HG02678 (cell line): ENCODE measurements around the gene GALNT7.

Experiments
- ATAC-seq: cut with Tn5 transposase; IDR thresholded peaks from one replicate; pipeline ENCODE4 v1.9.1; 2021; ENCODE audit warnings: mild to moderate bottlenecking, moderate library complexity; ENCODE audit not compliant: unreplicated experiment

Gene GALNT7

GRCh38 chr4:173334891-173335752, 166.5 kb downstream of the GALNT7 start:
- peak; percentile 24 for ATAC-seq

GRCh38 chr4:173337463-173337862, 168.9 kb downstream of the GALNT7 start:
- ATAC-seq, result no peak

GRCh38 chr4:173343832-173344397, 175.3 kb downstream of the GALNT7 start:
- no peak for ATAC-seq

GRCh38 chr4:173345648-173346047, 177.0 kb downstream of the GALNT7 start:
- no peak for ATAC-seq

DNA sequence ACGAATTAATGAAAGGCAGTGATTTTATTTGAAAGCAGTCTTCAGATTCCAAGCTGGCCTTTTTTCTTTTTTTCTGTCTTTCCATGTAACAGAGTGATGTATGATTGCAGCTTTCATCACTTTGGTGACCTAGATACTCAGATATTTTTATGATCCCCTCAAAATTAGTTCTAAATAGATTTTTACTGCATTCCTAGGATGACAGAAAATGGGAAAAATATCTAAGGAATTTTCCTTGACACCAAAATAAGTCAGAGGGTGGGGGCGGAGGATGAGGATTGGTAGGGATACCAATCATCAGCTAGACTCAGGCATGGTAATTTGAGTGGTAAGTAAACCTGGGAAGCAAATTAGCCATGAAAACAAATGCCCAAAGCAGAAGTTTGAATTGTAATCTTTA, 177.5 kb downstream of the GALNT7 start:
- no peak for ATAC-seq

GRCh38 chr4:173347467-173347866, 178.9 kb downstream of the GALNT7 start:
- ATAC-seq, result no peak

GRCh38 chr4:173357939-173358338, 189.3 kb downstream of the GALNT7 start:
- ATAC-seq, result no peak

DNA sequence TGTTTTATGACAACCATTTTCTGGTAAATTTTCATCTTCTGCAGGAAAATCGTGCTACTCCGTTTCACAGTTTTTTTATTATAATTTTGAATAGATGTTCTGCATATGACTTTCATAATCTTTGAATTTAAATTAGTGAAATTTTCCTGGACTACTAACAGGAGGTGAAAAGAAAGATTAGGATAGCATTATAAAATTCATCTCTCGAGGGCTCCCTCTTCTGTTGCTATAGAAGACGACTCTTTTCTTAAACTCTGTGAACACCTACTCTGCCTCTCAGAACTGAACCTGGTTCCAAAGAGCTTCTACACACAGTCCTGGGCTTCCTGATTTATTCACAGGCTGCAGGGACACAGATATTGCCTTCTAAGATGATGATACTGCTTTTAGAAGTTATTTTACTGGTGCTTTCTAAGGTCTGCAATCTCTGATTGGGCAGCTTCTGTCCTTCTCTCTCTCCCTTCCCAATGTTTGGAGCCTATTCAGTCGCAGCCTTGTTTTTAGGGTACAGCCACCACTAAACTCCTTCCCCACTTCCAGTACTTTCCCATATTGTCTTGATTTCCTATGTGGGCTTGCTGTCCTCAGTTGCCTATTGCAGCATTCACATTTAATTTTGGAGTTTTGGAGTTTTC, 192.1 kb downstream of the GALNT7 start:
- ATAC-seq, result no peak

- ATAC-seq, result no peak
Measured at GRCh38 chr4:173362666-173363065, 194.1 kb downstream of the GALNT7 start.

- ATAC-seq, result no peak
Measured at GRCh38 chr4:173365359-173365996, 196.9 kb downstream of the GALNT7 start.

DNA sequence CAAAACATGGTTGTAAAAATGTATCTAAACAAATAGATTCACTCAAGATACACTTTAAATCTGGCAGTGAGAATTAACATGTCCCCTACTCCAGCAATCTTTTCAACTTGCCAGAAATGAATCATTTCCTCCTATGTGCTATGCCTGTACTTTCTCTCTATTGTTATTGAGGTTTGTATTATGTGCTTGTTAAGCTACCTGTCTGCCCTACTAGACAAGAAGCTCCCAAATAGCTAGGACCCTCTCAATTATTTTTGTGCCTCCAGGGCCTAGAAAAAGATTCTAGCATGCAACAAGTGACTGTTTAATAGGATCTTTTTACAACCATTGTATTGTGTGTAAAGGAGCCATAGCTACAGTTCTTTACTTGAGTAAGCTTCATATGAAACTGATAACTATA, 198.7 kb downstream of the GALNT7 start:
- no peak for ATAC-seq

DNA sequence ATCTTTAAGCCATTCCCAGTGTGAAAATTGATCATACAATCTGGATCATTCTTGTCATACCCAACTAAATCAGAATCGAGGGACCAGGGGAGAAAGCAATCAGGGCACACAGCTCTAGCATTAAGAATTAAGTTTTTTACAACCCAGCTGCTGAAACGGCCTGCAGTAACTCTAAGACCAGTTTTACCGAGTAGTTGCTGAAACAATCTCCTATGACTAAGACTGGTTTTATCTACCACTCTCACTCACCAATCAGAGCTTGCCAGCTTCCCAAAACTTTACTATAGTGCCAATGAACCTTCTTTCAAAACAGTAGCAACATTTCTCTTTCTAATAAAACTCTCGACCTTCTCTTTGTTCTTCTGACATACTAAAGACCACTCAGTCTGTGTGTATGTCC, 199.3 kb downstream of the GALNT7 start:
- ATAC-seq, result no peak

DNA sequence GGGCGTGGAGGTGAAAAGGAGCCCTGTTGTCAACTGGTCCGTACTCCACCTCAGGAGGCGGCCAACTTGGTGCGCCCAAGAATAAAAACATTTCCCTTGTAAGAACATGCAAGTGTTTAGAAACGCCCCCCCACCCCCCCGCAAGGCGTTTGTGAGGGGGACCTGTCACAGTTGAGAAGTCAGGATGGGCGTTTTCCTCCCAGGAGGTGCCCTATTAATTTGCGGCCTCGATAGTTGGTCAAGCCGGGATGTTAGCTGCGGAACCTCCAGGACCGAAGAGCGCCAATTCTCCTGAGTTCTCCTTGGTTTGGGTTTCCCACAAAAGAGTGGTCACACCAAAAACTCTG, 201.5 kb downstream of the GALNT7 start:
- ATAC-seq, result peak; percentile 2

DNA sequence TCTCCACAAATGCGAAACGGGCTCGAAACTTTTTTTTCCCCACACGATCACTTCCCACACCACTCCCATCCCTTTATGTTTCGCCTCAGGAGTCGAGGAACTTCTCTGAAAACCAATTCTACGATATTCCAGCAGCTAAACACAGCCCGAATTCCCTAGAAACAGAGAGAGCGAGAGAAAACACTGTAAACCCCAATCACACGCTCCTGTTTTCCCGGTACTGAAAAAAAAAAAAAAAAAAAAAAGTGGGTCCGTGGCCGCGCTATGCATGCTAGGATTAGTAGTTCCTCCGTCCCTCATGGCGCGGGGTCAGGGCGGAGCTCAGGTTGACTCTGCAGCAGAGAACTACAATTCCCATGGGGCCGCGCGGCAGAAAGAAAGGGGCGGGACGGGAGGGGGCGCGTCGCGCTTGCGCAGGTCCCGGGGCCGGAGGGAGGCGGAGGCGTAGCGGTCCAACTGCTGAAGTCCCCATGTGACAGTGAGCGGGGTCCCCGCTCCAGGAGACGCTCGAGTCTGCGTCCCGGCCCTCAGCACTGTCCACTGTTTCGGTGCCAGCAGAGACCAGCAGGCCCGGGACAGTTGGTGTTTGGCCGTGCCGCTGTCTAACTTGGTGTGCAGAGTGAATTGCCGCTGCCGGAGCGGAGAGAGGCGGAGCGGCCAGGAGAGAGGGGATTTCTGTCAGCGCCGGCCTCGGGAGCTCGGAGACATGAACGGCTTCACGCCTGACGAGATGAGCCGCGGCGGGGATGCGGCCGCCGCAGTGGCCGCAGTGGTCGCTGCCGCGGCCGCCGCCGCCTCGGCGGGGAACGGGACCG, 202.1 kb downstream of the GALNT7 start, which contains the start of gene SAP30:
Gene SAP30 (plus strand): TSS at position 478 of the 815 bp plus-strand sequence. CDS start 229 bp downstream, at position 707.
- peak; percentile 63 for ATAC-seq

- ATAC-seq, result peak; percentile 22
Measured at GRCh38 chr4:173371292-173372192, 202.9 kb downstream of the GALNT7 start.
